ENCODE measurements around the gene CBFB.

- TF ChIP-seq, protein P1, sequence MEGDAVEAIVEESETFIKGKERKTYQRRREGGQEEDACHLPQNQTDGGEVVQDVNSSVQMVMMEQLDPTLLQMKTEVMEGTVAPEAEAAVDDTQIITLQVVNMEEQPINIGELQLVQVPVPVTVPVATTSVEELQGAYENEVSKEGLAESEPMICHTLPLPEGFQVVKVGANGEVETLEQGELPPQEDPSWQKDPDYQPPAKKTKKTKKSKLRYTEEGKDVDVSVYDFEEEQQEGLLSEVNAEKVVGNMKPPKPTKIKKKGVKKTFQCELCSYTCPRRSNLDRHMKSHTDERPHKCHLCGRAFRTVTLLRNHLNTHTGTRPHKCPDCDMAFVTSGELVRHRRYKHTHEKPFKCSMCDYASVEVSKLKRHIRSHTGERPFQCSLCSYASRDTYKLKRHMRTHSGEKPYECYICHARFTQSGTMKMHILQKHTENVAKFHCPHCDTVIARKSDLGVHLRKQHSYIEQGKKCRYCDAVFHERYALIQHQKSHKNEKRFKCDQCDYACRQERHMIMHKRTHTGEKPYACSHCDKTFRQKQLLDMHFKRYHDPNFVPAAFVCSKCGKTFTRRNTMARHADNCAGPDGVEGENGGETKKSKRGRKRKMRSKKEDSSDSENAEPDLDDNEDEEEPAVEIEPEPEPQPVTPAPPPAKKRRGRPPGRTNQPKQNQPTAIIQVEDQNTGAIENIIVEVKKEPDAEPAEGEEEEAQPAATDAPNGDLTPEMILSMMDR (conservative IDR thresholded peaks at IDR 0.05), result peak; percentile 51
- no peak for TF ChIP-seq ZFX (IDR thresholded peaks at IDR 0.05)
These were observed 71.8 kb downstream of the CBFB start for GRCh38 chr16:67100569-67101310.

Data from C4-2B (cell line).